ENCODE measurements around the gene PRKD2.

The PRKD2 gene

GRCh38 chr19:46698395-46699321 lies 18.3 kb downstream of the PRKD2 start:
- no peak for DNase-seq

- no peak for DNase-seq
Measured at GRCh38 chr19:46697204-46697960, 19.5 kb downstream of the PRKD2 start.

GRCh38 chr19:46696866-46697203 lies 20.1 kb downstream of the PRKD2 start:
- no peak for DNase-seq

GRCh38 chr19:46696052-46696451 lies 20.9 kb downstream of the PRKD2 start:
- no peak for DNase-seq

GRCh38 chr19:46693760-46694159 lies 23.2 kb downstream of the PRKD2 start:
- no peak for DNase-seq

- no peak for DNase-seq
Measured at GRCh38 chr19:46692918-46693722, 23.8 kb downstream of the PRKD2 start.

- no peak for DNase-seq
Measured at GRCh38 chr19:46691948-46692347, 25.0 kb downstream of the PRKD2 start.

GRCh38 chr19:46691104-46691503 lies 25.8 kb downstream of the PRKD2 start:
- no peak for DNase-seq

GRCh38 chr19:46689358-46689757 lies 27.6 kb downstream of the PRKD2 start:
- DNase-seq, result no peak

GRCh38 chr19:46687438-46688145 lies 29.3 kb downstream of the PRKD2 start:
- DNase-seq, result no peak

GRCh38 chr19:46685189-46685588 lies 31.7 kb downstream of the PRKD2 start:
- no peak for DNase-seq

- DNase-seq, result peak; percentile 67
Measured at GRCh38 chr19:46678110-46678732, 38.7 kb downstream of the PRKD2 start.

- DNase-seq, result no peak
Measured at GRCh38 chr19:46674416-46675178, 42.3 kb downstream of the PRKD2 start.

GRCh38 chr19:46670813-46671212 lies 46.1 kb downstream of the PRKD2 start:
- DNase-seq, result no peak

GRCh38 chr19:46668662-46669061 lies 48.3 kb downstream of the PRKD2 start:
- no peak for DNase-seq

- no peak for DNase-seq
Measured at GRCh38 chr19:46665072-46665471, 51.8 kb downstream of the PRKD2 start.

- peak; percentile 75 for DNase-seq
Measured at GRCh38 chr19:46661735-46662592, 55.0 kb downstream of the PRKD2 start.

GRCh38 chr19:46661020-46661731 lies 55.7 kb downstream of the PRKD2 start, which contains the start of gene DACT3:
Gene DACT3, minus strand, starts transcription at chr19:46661182. Its CDS starts 118 bp downstream, at chr19:46661064.
- DNase-seq, result peak; percentile 99

GRCh38 chr19:46660551-46661019 lies 56.3 kb downstream of the PRKD2 start:
- peak; percentile 34 for DNase-seq

All from activated T-cell treated with anti-CD3 and anti-CD28 coated beads, Interleukin-2, amount 50 U/mL, for 1 hour (primary cell).